Skeletal muscle tissue (tissue), 4 donors: ENCODE data around the gene CSNK2A1. TPM values are rescaled to one million over a fixed set of nuclear protein-coding genes. Genes with fewer than 3 reads are reported as not detected.

Experiments
- H3K27ac ChIP-seq: one replicate; pipeline ENCODE4 v1.7.0; 2013; ENCODE audit warnings: mild to moderate bottlenecking, low read depth, low read length, inconsistent platforms
- H3K27me3 ChIP-seq, 3 donors: one replicate each; pipeline ENCODE4 v1.7.0; 2013; ENCODE audit warnings: low read length in 3 of 3; ENCODE audit not compliant: control insufficient read depth in 3 of 3, insufficient read depth in 3 of 3
- H3K36me3 ChIP-seq, 3 donors: one replicate each; pipeline ENCODE4 v1.7.0; 2013; ENCODE audit warnings: low read length in 3 of 3; ENCODE audit not compliant: control insufficient read depth in 3 of 3, insufficient read depth in 3 of 3
- H3K4me1 ChIP-seq, 3 donors: one replicate each; pipeline ENCODE4 v1.7.0; 2013; ENCODE audit warnings: low read length in 3 of 3, mild to moderate bottlenecking in 3 of 3; ENCODE audit not compliant: control insufficient read depth in 3 of 3, insufficient read depth in 3 of 3
- H3K4me3 ChIP-seq, 3 donors: one replicate each; pipeline ENCODE4 v1.7.0; 2013; ENCODE audit warnings: low read length in 3 of 3
- H3K9ac ChIP-seq, 3 donors: one replicate each; pipeline ENCODE4 v1.7.0; 2013; ENCODE audit warnings: low read length in 3 of 3, mild to moderate bottlenecking in 3 of 3, moderate library complexity in 2 of 3, low read depth in 1 of 3
- H3K9me3 ChIP-seq, 3 donors: one replicate each; pipeline ENCODE4 v1.7.0; 2013; ENCODE audit warnings: low read length in 3 of 3; ENCODE audit not compliant: control insufficient read depth in 3 of 3
- total RNA-seq: library from RNA; depleted of rRNA; stranded (reverse); fragments of >200 nt; gene quantifications from one replicate; pipeline ENCODE4 v1.2.3, GENCODE V29; 2014
- donor health status: Osteomylitis.

Gene CSNK2A1
- total RNA-seq, 1 donor from 2014 or later = 112 TPM

DNA sequence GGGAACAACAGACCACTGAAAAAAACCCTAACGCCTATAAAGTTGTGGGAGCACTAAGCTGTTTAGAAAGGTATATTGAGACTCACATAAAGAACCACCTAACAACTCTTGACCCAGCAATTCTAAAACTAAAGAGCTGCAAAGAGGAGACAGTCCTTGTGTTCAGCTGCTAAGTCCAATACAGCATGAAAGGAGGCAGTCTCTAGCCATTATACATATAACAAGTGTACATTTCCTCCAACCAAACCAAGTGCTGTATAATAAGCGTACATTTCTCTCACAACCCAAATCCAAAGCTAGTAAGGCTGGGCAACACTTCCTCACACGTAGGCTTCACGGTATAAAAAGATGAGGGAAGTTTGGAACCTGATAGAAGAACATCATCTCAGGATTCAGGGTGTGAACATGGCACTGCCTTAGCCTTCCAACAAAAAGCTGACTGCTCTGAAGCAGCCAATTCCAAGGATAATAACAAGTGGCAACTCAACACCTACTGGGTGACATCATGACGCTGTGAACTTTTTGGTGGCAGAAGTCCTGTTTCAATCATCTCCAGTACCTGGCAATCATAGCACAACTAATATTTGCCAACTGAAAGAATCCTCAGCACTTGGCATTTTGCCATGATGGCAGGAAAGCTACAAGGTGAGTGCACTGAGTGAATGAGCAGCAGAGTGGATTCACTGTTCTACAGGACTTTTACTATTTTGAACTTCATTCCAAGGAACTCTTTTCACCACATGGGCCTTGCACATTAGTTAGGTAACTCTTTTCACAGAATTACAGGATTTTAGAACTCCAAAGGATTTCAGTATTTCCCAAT is 97.9 kb downstream of the CSNK2A1 start:
- Histone ChIP-seq H3K27ac (no peak overlapping the region), H3K27me3 (no peaks in the 10 kb centered on the region), H3K9me3 (no peaks in the 10 kb centered on the region), H3K4me1 (peaks cover 15 to 25% (median 23%) of the 10 kb centered on the region in 3 donors), H3K4me3 (no peak overlapping the region), H3K9ac (no peak overlapping the region), H3K36me3 (peaks cover 15 to 22% (median 17%) of the 10 kb centered on the region in 3 donors)

DNA sequence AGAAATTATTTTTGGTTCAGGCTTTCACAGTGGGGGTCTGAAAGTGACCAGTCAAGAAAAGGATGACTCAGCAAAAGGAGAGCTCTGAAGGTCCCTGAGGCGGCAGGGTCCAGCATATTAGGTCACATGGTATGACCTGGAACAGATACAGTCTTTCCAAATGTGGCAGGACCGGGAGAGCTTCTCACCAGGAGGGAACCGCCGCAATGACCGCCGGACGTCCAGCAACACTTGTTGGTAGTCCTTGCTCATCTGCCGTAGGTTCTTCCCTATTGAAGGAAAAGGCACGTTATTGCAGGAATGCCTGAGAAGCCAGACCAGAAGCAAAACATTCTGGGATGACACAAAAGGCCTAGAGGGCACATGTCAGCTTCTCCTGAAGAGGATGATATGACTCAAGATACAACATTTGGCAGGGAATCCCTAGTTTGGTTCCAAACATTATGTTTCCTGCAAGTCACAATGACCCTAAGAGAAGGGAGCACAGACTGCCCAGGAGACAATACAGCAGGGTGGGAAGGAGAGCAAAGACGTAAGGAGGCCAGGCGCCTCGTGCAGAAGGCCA is 98.6 kb downstream of the CSNK2A1 start:
- Histone ChIP-seq H3K9ac (no peak overlapping the region), H3K9me3 (no peaks in the 10 kb centered on the region), H3K27me3 (no peaks in the 10 kb centered on the region), H3K4me1 (peaks cover 15 to 25% (median 23%) of the 10 kb centered on the region in 3 donors), H3K36me3 (peaks cover 21 to 29% (median 24%) of the 10 kb centered on the region in 3 donors), H3K27ac (no peak overlapping the region), H3K4me3 (no peak overlapping the region)

- no peak overlapping the region for H3K9ac ChIP-seq
- no peak overlapping the region for H3K27ac ChIP-seq
- H3K36me3 ChIP-seq = peaks cover 30 to 34% (median 33%) of the 10 kb centered on the region in 3 donors
- peaks cover 17 to 31% (median 25%) of the 10 kb centered on the region in 3 donors for H3K4me1 ChIP-seq
- H3K4me3 ChIP-seq = no peak overlapping the region
- no peaks in the 10 kb centered on the region for H3K27me3 ChIP-seq
- no peaks in the 10 kb centered on the region for H3K9me3 ChIP-seq
Observed at GRCh38 chr20:444117-444516, 99.5 kb downstream of the CSNK2A1 start.

- H3K27ac ChIP-seq = no peak overlapping the region
- peaks cover 24 to 40% (median 33%) of the 10 kb centered on the region in 3 donors for H3K4me1 ChIP-seq
- no peak overlapping the region for H3K4me3 ChIP-seq
- H3K9ac ChIP-seq = peak overlapping the region in 1 of 3 donors; percentile 38
- no peaks in the 10 kb centered on the region for H3K27me3 ChIP-seq
- peaks cover 35 to 40% (median 36%) of the 10 kb centered on the region in 3 donors for H3K36me3 ChIP-seq
- H3K9me3 ChIP-seq = no peaks in the 10 kb centered on the region
Observed at GRCh38 chr20:443223-443775, 100.3 kb downstream of the CSNK2A1 start.

DNA sequence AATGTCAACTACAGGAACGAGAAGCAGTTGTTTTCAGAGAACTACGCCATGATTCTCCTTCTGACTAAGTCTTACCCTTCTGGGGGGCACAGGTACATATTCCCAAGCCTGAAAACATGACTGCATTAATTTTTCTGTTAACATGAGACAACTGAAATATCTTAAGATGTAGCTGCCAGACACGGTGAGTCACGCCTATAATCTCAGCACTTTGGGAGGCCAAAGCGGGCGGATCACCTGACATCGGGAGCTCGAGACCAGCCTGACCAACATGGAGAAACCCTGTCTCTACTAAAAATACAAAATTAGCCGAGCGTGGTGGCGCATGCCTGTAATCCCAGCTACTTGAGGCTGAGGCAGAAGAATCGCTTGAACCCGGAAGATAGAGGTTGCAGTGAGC is 103.0 kb downstream of the CSNK2A1 start:
- H3K4me1 ChIP-seq = peaks cover 36 to 45% (median 40%) of the 10 kb centered on the region in 3 donors
- H3K27me3 ChIP-seq = no peaks in the 10 kb centered on the region

DNA sequence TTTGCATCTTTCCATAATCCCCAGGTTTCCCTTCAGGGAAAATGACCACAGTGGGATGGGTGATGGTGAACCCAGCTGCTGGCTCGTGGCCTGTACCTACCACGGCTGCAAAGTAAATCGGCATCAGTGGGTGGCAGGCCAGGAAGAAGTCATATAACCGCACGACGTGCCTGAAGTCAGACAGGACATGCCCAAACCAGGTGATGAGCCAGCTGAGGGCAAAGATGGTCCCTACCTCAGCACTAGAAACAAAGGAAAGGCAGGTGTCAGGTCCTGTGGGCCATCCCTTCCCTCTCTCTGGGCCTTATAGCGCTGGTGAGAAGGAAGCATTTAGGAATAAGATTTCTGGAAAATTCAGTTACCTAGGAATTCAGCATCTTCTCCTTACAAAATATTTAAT is 103.4 kb downstream of the CSNK2A1 start:
- no peaks in the 10 kb centered on the region for H3K27me3 ChIP-seq
- H3K4me1 ChIP-seq = peaks cover 34 to 41% (median 37%) of the 10 kb centered on the region in 3 donors
- H3K9me3 ChIP-seq = no peaks in the 10 kb centered on the region
- no peak overlapping the region for H3K27ac ChIP-seq
- peaks cover 60 to 68% (median 63%) of the 10 kb centered on the region in 3 donors for H3K36me3 ChIP-seq
- no peak overlapping the region for H3K4me3 ChIP-seq
- no peak overlapping the region for H3K9ac ChIP-seq

More for the DNA sequence above, 103.0 kb downstream of the CSNK2A1 start:
- Histone ChIP-seq H3K9ac (no peak overlapping the region), H3K36me3 (peaks cover 55 to 63% (median 58%) of the 10 kb centered on the region in 3 donors), H3K27ac (no peak overlapping the region), H3K9me3 (no peaks in the 10 kb centered on the region), H3K4me3 (no peak overlapping the region)

DNA sequence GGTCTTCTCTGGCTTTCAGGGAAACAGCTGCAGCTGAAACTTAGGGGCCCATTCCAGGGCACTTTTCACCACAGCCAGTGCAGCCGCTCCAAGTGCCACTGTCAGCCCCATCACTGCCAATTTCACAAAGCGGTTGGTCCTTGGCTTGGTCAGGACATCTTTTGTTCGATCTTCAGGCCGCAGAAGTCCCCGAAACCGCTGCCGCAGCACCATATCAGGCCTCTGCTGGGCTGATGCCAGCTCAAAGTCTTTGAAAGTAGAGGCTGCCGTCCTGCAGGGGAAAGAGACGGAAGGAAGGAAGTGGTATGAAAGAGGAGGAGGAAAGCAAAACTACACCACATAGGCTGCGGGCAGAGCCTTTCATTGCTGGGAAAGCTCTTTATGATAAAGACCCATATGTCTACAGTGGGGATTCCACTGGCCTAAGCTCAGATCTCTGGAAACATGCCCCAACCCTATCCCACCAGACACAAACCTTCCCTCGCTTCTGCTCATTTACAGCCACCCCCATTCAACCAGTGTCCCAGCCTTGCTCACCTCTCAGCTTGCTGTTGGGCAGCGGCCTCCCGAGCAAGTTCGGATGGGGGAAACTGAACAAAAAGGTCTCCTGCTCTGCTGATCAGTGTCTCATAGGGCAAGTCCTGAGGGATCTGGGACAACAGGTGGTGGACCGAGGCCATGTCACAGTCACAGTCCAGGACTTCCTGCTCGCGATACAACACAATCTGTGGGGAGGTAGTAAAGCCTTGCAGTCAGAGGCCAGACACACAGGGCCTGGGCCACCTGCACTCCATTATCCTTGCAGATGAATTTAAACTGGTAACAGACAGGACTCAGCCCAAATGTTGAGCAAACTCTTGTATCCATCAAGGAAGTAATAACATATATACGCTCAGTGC is 104.8 kb downstream of the CSNK2A1 start:
- Histone ChIP-seq H3K27me3 (no peaks in the 10 kb centered on the region), H3K36me3 (peaks cover 66 to 72% (median 69%) of the 10 kb centered on the region in 3 donors), H3K9me3 (no peaks in the 10 kb centered on the region), H3K27ac (no peak overlapping the region), H3K4me1 (peaks cover 20 to 41% (median 27%) of the 10 kb centered on the region in 3 donors), H3K9ac (peak overlapping the region in 2 of 3 donors; percentile 27 to 60), H3K4me3 (no peak overlapping the region)

GRCh38 chr20:437787-438486 is 105.7 kb downstream of the CSNK2A1 start:
- no peak overlapping the region for H3K4me3 ChIP-seq
- H3K9me3 ChIP-seq = no peaks in the 10 kb centered on the region
- H3K27me3 ChIP-seq = no peaks in the 10 kb centered on the region
- H3K36me3 ChIP-seq = peaks cover 66 to 69% (median 69%) of the 10 kb centered on the region in 3 donors
- H3K27ac ChIP-seq = no peak overlapping the region
- H3K4me1 ChIP-seq = peaks cover 28 to 43% (median 28%) of the 10 kb centered on the region in 3 donors
- H3K9ac ChIP-seq = peak overlapping the region in 2 of 3 donors; percentile 27 to 60

GRCh38 chr20:436476-436875 is 107.1 kb downstream of the CSNK2A1 start:
- H3K9me3 ChIP-seq = no peaks in the 10 kb centered on the region
- H3K9ac ChIP-seq = no peak overlapping the region
- no peak overlapping the region for H3K27ac ChIP-seq
- H3K4me1 ChIP-seq = peaks cover 28 to 52% (median 35%) of the 10 kb centered on the region in 3 donors
- no peaks in the 10 kb centered on the region for H3K27me3 ChIP-seq
- peaks cover 64 to 68% (median 65%) of the 10 kb centered on the region in 3 donors for H3K36me3 ChIP-seq
- H3K4me3 ChIP-seq = no peak overlapping the region
